Measurements from ENCODE around the gene CLCN7. TPM values are rescaled to one million over a fixed set of nuclear protein-coding genes. Genes with fewer than 3 reads are reported as not detected.

CLCN7 gene
- total RNA-seq, 1 donor from 2014 or later, result 177 TPM

- H3K27me3 Mint-ChIP-seq (ENCODE audit: unreplicated experiment), result no peaks in the 10 kb centered on the region
- TF ChIP-seq CTCF (IDR thresholded peaks at IDR 0.05), result no peak
- H3K4me3 Mint-ChIP-seq (ENCODE audit: unreplicated experiment), result no peak overlapping the region
- H3K27ac Mint-ChIP-seq (ENCODE audit: unreplicated experiment), result no peak overlapping the region
- peaks cover 7% of the 10 kb centered on the region for H3K36me3 Mint-ChIP-seq (ENCODE audit: unreplicated experiment)
- H3K4me1 Mint-ChIP-seq (ENCODE audit: unreplicated experiment), result no peaks in the 10 kb centered on the region
- H3K9me3 Mint-ChIP-seq (ENCODE audit: unreplicated experiment), result no peaks in the 10 kb centered on the region
- DNase-seq (ENCODE audit: extremely low spot score, unreplicated experiment), result no peak
Measured at GRCh38 chr16:1460602-1461138, 14.2 kb downstream of the CLCN7 start.

- TF ChIP-seq CTCF (IDR thresholded peaks at IDR 0.05), result no peak
- Mint-ChIP-seq H3K4me1 (ENCODE audit: unreplicated experiment) (no peaks in the 10 kb centered on the region), H3K27ac (ENCODE audit: unreplicated experiment) (no peak overlapping the region), H3K27me3 (ENCODE audit: unreplicated experiment) (no peaks in the 10 kb centered on the region), H3K9me3 (ENCODE audit: unreplicated experiment) (no peaks in the 10 kb centered on the region), H3K36me3 (ENCODE audit: unreplicated experiment) (peaks cover 7% of the 10 kb centered on the region), H3K4me3 (ENCODE audit: unreplicated experiment) (no peak overlapping the region)
- no peak for DNase-seq (ENCODE audit: extremely low spot score, unreplicated experiment)
Measured at GRCh38 chr16:1459967-1460366, 14.9 kb downstream of the CLCN7 start.

- no peak for DNase-seq (ENCODE audit: extremely low spot score, unreplicated experiment)
- Mint-ChIP-seq H3K9me3 (ENCODE audit: unreplicated experiment) (no peaks in the 10 kb centered on the region), H3K36me3 (ENCODE audit: unreplicated experiment) (peaks cover 7% of the 10 kb centered on the region), H3K4me1 (ENCODE audit: unreplicated experiment) (no peaks in the 10 kb centered on the region), H3K27ac (ENCODE audit: unreplicated experiment) (no peak overlapping the region), H3K27me3 (ENCODE audit: unreplicated experiment) (no peaks in the 10 kb centered on the region), H3K4me3 (ENCODE audit: unreplicated experiment) (no peak overlapping the region)
- no peak for TF ChIP-seq CTCF (IDR thresholded peaks at IDR 0.05)
Measured at GRCh38 chr16:1458977-1459341, 15.9 kb downstream of the CLCN7 start.

DNA sequence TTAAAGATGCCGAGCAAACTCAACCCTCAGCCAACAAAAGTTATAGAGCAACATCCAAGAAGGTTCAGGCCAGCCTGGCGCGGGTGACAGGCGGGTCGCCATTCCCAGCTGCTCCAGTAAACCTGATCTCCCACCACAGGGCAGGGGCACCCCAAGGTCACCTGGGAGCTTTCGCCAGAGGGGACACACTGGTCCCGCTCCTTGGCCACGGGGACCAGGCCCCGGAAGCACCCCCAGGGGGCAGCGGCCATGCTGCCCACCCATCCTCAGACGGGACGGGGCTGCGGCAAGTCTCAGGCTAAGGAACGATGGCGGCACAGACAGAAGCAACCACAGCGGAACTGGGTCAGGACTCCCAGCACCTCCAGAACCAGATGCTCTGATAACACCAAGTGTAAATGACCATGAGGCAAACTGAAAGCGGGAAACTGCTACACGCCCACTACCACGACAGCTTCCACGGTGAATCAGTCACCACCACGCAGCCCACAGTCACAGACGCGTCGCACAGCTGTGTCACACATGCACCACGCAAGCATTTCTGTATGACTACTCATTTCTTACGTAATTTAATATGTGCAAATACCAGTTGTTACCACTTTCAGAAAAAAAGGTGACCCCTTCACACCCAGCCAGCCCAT is 16.4 kb downstream of the CLCN7 start:
- no peak overlapping the region for H3K27ac Mint-ChIP-seq (ENCODE audit: unreplicated experiment)
- no peak for DNase-seq (ENCODE audit: extremely low spot score, unreplicated experiment)
- H3K27me3 Mint-ChIP-seq (ENCODE audit: unreplicated experiment), result no peaks in the 10 kb centered on the region
- peaks cover 6% of the 10 kb centered on the region for H3K36me3 Mint-ChIP-seq (ENCODE audit: unreplicated experiment)
- no peak for TF ChIP-seq CTCF (IDR thresholded peaks at IDR 0.05)
- H3K4me1 Mint-ChIP-seq (ENCODE audit: unreplicated experiment), result no peaks in the 10 kb centered on the region
- no peaks in the 10 kb centered on the region for H3K9me3 Mint-ChIP-seq (ENCODE audit: unreplicated experiment)
- no peak overlapping the region for H3K4me3 Mint-ChIP-seq (ENCODE audit: unreplicated experiment)

DNA sequence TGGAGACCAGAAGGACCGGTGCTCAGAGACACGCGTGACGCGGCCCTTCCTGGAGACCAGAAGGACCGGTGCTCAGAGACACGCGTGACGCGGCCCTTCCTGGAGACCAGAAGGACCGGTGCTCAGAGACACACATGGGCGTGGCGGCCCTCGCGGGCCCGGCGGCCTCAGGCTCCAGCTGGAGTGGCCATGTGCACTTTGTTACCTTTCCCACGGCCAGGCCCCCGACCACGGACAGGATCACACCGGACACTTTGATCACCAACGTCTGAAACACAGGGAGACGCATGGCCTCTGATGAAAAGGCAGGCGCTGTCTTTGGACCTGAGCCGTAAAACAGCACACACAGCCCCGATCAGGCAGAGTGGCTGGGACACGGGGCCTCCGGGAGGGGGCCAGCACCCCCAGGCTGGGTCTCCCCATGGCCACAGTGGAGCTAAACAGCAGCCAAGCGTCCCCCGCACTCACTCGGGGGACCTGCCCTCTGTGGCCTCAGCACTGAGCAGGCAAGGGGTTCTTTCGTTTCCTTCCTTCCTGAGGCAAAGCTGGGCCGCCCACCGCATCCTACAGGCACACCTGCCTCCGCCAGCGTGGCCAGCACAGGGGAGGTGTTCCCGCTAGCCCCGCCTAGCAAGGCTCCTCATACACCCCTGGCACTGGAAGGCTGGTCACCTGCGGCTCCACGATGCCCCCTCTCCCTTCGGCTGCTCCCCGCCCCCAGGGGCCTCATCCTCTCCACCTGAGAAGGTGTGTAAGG is 17.2 kb downstream of the CLCN7 start:
- DNase-seq (ENCODE audit: extremely low spot score, unreplicated experiment), result no peak
- TF ChIP-seq CTCF (IDR thresholded peaks at IDR 0.05), result no peak
- no peak overlapping the region for H3K4me3 Mint-ChIP-seq (ENCODE audit: unreplicated experiment)
- H3K9me3 Mint-ChIP-seq (ENCODE audit: unreplicated experiment), result no peaks in the 10 kb centered on the region
- H3K36me3 Mint-ChIP-seq (ENCODE audit: unreplicated experiment), result peaks cover 6% of the 10 kb centered on the region
- no peak overlapping the region for H3K27ac Mint-ChIP-seq (ENCODE audit: unreplicated experiment)
- H3K27me3 Mint-ChIP-seq (ENCODE audit: unreplicated experiment), result no peaks in the 10 kb centered on the region
- H3K4me1 Mint-ChIP-seq (ENCODE audit: unreplicated experiment), result no peaks in the 10 kb centered on the region

All from osteocyte (in vitro differentiated cells).